HG03064 (cell line): ENCODE results near the gene KCTD5.
"Not testable (repeated sequence)": the region's sequence is repeated elsewhere in the genome, so short reads cannot be mapped to it uniquely, and the experiment has no call there.

Experiments
- ATAC-seq: cut with Tn5 transposase; IDR thresholded peaks from one replicate; pipeline ENCODE4 v1.9.1; 2021; ENCODE audit warnings: low read depth; ENCODE audit not compliant: unreplicated experiment

KCTD5 gene

GRCh38 chr16:2696601-2697250 is 14.4 kb downstream of the KCTD5 start:
- not testable (repeated sequence) for ATAC-seq

GRCh38 chr16:2697401-2697948 is 15.2 kb downstream of the KCTD5 start:
- no peak for ATAC-seq

GRCh38 chr16:2698103-2698870 is 16.0 kb downstream of the KCTD5 start:
- ATAC-seq = no peak

DNA sequence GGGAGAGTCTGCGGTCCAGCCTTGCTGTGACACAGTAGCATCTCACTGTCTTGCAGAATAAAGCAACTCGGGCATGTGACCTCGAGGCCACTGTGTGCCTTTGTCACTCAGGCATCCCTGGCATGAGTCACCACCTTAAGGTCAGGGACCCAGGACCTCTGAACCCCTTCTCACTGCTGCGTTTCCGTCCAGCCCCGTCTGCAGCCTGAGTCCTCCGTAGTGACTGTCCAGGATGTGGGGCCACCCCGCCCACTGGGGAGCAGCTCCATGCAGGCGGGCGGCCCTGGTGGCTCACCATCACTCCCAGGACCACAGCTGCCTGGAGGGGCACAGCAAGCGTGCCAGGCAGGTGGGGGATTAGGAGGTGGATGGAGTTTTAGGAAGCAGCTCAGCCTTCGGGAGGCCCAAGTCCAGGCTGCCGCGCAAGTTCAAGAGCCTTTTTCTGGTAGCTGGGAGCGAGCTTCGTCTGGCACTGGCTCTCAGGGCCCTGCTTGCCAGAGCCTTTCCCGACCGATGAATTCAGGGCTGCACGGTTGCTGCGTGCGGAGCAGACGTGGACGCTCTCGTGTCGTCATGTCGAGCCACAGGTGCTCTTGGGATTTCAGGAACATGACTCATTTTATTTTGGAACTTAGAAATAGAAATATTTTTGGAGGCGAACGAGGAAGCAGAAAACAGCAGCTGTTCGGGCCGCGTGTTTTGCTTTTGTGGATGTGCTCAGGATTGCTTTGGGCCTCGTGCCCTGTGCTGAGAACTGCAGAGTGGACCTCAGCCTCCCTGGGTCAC is 16.8 kb downstream of the KCTD5 start:
- ATAC-seq = no peak

DNA sequence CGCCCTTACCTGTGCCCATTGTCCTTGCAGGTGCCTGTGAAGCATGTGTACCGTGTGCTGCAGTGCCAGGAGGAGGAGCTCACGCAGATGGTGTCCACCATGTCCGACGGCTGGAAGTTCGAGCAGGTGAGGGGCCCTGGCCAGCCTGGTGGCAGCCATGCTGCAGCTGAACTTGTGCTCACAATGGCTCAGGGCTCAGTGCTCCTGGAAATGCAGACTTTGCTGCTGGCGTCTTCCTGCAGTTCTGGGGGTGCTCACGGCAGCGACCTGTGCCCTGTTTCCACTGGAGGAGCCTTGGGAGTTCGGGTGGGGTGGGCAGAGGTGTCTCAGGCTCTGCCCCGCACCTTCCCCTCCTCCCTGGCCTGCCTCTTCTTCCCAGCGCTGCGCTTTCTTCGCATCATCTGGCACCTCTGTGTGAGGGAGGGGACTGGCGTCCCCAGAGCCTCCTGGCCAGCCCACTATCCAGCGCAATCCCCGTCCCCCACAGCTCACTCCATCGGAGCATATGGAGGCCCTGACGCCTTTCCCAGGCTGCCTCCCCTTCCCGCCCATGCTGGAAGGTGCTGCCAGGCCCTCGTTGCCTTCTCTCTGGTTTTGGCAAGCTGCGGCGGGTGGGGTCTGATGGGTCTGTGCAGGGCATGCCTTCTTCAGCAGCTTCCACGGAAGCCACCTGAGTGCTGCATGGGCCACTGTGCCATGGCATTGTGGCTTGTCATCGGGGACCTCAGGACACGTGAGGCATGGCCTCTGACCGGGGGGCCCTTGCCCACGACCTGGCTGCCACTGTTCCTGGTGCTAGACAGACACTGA is 17.7 kb downstream of the KCTD5 start:
- no peak for ATAC-seq

- no peak for ATAC-seq
Observed at GRCh38 chr16:2700786-2701185, 18.5 kb downstream of the KCTD5 start.

GRCh38 chr16:2701272-2701671 is 18.9 kb downstream of the KCTD5 start:
- ATAC-seq = no peak

DNA sequence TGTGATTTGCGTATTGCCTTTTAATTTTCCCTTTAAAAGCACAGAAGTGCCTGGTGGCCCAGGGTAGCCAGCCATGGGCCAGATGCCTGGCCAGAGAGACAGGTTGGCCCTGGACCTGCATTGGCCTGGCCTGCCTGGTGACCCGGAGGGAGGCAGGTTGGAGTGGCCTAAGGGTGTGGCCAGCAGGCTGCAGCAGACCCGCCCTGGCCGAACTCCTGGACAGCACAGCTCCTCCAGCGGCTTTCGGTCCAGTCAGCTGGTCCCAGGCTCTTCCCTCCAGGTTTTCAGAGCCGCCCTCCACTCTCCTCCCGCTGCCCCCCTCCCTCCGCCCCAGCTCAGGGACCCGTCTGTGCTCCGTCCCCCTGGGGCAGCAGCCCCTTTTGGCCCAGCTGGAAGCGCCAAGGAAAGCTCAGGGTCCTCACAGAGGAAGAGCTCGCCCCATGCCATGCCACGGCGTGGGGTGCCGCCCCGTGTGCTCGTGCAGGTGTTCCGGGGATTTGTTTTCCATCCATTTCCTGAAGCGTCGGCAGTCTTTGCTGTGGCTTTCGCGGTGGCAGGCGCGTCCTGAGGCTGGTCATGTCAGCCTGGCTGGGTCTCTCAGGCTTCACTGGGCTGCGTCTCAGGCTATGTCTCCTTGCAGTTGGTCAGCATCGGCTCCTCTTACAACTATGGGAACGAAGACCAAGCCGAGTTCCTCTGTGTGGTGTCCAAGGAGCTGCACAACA is 19.6 kb downstream of the KCTD5 start:
- no peak for ATAC-seq

GRCh38 chr16:2702438-2702825 is 20.1 kb downstream of the KCTD5 start:
- ATAC-seq = no peak

- no peak for ATAC-seq
Observed at GRCh38 chr16:2702871-2703745, 20.8 kb downstream of the KCTD5 start.

GRCh38 chr16:2704166-2704982 is 22.1 kb downstream of the KCTD5 start:
- no peak for ATAC-seq

DNA sequence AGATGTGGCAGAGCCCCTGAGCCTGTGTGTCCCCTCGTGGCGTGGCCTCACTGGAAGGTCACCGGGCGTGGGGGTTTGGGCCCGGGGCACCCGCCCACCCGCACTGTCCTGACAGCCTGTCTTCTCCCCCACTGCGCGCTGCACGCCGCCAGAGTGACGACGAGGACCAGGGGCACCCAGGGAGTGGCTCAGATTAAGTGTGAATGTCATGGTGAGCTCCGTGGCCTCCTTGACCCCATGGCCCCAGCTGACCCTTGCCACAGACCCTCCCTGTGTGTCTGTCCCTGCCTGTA is 22.6 kb downstream of the KCTD5 start:
- ATAC-seq = no peak

DNA sequence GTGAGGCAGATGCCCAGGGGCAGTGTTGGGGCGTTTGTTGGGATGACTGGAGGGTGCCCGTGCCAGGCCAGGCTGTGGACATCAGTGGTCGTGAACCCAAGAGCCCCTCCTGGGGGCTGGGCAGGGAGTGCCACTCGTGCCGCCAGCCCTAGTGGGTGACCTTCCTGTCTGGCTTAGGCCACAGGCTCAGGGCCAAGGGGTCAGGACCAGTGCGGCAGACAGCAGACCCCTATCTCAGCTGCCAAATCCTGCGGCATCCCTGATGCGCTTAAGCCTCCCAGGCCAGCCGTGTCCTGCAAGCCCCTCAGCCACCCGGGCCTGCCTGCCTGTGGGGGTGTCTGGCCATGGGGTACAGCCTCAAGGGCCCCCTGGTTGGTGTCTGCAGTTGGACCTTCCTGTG is 23.0 kb downstream of the KCTD5 start:
- no peak for ATAC-seq

DNA sequence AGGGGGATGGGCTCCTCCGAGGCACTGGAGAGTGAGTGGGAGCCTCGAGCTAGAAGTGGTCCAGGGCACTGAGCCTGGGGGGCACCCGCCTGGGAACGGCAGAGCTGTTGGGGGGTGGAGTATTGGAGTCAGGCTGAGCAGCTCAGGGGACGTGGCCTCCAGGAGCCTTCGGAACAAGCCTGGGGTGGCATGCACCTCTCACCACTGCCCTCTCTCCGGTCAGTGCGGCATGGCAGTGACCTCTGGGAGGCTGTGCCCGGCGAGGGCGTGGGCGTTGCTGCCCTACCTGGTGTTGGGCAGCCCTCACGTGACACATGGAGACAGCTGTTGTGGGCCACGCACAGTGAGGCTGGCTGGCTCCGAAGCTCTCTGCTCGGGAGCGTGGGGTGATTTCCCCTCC is 23.8 kb downstream of the KCTD5 start:
- no peak for ATAC-seq

DNA sequence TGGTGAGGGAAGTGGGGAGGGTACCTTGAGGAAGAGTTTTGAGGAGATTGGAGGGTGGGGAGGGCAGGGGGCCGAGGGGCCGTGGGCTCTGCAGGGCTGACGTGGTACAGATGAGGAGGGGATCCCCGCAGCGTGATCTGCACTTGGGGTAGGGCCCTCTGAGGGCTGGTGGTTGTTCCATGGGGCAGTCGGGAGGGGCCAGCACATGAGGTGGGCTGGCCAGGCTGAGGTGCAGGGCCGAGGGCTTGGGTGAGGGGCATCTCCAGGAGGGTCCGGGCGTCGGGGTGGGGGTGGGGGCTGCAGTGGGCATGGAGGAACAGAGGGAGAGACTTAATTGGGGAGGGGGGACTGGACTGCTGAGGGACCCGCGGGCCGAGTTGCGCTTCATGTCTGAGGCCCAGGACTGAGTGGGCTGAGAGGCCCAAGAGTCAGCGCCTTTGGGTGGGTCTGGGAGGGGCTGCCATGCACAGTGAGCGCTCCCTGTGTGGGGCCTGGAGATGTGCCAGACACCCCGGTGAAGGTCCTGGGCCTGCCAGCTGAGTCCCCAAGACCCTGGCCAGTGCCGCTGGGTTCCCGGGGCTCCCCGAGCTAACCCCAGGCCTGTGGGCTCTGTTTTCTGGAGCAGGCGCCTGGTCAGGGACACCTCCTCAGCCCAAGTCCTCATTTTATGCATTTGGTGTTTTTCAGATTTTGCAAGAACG is 24.4 kb downstream of the KCTD5 start:
- no peak for ATAC-seq

DNA sequence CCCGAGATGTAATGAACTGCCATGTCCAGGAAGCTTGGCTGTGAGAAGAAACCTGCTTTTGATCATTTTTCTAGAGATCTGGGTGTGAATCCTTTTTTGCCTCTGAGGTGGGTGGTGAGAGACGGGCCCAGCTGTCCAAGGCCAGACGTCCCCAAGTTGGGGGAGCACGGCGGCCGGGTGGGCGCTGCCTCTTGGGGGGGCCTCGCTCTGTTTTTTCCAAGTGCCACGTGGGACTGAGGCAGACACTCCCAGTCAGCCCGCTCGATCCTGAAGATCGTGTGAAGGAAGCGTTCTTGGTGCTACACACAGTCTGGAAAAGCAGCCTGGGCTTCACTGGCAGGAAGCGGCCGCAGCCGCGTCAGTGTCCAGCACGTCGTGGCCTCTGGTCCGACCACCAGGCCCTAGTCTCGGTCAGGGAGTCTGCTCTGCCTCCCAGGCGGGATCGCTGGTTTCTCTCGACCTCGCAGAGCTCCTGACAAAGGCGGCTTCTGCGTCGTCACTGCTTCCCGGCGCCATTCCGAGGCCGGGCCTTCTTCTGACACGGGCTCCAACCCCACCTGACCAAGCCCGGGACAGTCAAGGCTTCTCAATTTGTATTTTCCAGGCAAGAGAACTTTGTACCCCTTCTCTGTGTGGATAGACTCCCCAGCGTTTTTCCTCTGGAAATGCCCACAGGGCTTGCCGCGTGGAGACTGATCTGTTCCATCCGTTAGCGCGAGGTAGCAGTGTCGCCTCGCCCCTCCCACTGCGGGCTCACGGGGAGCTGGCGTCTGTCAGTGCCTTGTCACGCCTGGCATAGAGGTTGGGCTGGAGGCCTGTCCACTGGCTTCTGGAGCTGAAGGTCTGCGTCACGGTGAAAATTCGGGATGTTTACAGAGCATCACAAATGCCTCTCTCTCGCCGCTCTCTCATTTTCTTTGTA is 25.3 kb downstream of the KCTD5 start:
- ATAC-seq = no peak

DNA sequence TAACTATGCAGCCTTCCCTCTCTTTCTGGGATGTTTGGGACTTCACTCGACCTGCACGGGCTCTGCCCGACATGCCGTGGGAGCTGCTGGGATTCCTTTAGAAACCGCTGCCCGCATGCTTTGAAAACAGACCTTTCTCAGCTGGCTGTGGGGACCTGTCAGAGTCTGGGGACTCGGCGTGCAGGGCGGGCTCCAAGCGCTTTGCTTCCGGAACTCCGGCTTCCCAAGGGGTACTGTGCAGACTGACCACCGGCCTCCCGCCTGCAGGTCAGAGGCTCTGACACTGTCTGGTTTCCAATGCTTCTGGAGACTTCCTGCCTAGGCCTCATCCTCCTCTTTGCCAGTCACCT is 25.9 kb downstream of the KCTD5 start:
- no peak for ATAC-seq
